Measurements from ENCODE around the gene BMP6. TPM values are rescaled to one million over a fixed set of nuclear protein-coding genes. Genes with fewer than 3 reads are reported as not detected.

Gene BMP6
- total RNA-seq, 4 donors from 2014 or later = 1.4 to 16.1 (median 6.0) TPM

DNA sequence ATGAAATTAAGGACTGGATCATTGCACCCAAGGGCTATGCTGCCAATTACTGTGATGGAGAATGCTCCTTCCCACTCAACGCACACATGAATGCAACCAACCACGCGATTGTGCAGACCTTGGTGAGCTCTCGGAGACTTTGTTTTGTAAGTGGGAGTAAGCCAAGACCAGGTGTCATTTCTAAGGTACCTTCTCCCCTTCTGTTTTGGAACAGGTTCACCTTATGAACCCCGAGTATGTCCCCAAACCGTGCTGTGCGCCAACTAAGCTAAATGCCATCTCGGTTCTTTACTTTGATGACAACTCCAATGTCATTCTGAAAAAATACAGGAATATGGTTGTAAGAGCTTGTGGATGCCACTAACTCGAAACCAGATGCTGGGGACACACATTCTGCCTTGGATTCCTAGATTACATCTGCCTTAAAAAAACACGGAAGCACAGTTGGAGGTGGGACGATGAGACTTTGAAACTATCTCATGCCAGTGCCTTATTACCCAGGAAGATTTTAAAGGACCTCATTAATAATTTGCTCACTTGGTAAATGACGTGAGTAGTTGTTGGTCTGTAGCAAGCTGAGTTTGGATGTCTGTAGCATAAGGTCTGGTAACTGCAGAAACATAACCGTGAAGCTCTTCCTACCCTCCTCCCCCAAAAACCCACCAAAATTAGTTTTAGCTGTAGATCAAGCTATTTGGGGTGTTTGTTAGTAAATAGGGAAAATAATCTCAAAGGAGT is 154.2 kb downstream of the BMP6 start:
- no peak overlapping the region for H3K27ac ChIP-seq
- no peaks in the 10 kb centered on the region for H3K9me3 ChIP-seq
- WGBS, 2 donors (ENCODE audit: low coverage in 1 of 2) = 83 to 93% methylated on average over 8 to 13 of the region's 13 CpGs
- no peak overlapping the region for H3K4me3 ChIP-seq
- H3K36me3 ChIP-seq = peaks cover 0 to 60% of the 10 kb centered on the region in 2 donors
- TF ChIP-seq POLR2A (IDR thresholded peaks at IDR 0.05) (no peak), POLR2AphosphoS5 (IDR thresholded peaks at IDR 0.05) (no peak), EP300 (IDR thresholded peaks at IDR 0.05) (no peak)
- H3K4me1 ChIP-seq = no peaks in the 10 kb centered on the region
- no peak for ATAC-seq
- no peaks in the 10 kb centered on the region for H3K27me3 ChIP-seq

GRCh38 chr6:7880718-7881107 is 154.8 kb downstream of the BMP6 start:
- Histone ChIP-seq H3K4me3 (no peak overlapping the region), H3K9me3 (no peaks in the 10 kb centered on the region), H3K27me3 (no peaks in the 10 kb centered on the region), H3K27ac (no peak overlapping the region), H3K36me3 (peaks cover 0 to 66% of the 10 kb centered on the region in 2 donors), H3K4me1 (no peaks in the 10 kb centered on the region)
- TF ChIP-seq POLR2A (IDR thresholded peaks at IDR 0.05) = no peak
- ATAC-seq = no peak
- WGBS, 2 donors (ENCODE audit: low coverage in 1 of 2) = 94% methylated on average over 9 of the region's 9 CpGs

DNA sequence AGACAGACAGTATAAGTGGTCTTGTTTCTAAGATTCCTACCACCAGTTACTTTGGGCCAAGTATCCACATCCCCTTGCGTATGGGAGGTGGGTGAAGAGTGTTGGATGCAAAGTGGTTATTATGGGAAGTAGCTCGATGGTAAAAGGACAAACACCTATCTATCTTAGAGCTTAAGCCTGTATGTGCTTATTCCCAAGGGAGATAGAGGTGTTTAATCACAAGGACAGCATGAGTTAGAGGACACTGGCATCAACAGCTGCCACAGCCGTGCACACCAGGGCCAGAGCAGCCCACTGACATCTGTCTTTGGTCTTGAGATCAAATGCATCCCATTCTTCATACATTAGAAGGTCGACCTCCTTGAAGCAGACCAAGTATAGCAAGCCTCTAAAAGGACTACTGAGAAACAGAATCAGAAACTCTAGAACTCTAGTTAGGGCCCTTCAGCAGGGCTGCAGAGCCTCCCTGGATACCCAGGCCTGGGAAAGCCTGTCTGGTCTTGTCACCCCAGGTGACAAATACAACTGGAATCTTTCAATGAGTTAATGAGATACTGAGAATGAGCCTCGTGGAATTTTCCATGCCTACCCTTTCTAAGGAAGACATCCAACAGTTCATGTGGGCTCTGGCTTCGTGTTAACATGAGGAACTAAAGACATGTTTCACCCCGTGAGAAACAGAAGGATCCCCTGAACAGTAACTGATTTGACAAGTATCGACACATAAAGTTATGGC is 156.0 kb downstream of the BMP6 start:
- no peaks in the 10 kb centered on the region for H3K4me1 ChIP-seq

DNA sequence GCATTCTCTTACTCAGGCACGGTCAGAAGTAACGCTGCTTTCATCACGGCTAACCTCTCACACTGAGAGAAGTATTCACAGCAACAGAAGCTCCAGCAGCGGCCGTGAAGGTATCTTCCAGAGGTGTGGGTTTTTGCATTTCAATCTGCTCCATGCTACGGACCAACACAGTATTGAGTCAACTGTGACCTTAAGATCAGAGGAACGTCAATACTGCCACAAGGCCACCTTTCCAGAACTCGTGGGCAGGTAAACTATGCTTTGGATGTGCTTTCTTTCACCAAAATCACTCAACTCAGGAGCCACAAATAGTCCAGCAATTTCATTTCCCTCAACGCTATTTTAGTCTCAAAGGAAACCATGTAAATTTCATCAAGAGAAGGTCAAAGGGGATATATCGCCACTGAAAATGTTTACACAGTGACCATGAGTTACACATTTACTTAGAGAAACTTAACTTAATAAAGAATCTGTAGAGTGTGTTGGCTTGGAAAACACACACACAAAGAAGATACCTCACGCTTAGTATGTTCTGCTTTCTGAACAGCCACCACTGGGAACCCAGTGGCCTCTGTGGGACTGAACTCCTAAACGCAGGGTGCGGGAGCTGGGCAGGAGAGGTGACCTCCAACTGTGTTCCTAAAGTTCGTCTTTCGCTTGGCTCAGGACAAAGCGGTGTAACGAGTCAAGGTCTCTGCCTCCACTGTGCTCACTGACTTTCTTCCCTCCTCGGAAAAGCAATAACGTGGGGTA is 156.8 kb downstream of the BMP6 start:
- H3K27me3 ChIP-seq = no peaks in the 10 kb centered on the region
- no peak for ATAC-seq
- TF ChIP-seq, protein P1, sequence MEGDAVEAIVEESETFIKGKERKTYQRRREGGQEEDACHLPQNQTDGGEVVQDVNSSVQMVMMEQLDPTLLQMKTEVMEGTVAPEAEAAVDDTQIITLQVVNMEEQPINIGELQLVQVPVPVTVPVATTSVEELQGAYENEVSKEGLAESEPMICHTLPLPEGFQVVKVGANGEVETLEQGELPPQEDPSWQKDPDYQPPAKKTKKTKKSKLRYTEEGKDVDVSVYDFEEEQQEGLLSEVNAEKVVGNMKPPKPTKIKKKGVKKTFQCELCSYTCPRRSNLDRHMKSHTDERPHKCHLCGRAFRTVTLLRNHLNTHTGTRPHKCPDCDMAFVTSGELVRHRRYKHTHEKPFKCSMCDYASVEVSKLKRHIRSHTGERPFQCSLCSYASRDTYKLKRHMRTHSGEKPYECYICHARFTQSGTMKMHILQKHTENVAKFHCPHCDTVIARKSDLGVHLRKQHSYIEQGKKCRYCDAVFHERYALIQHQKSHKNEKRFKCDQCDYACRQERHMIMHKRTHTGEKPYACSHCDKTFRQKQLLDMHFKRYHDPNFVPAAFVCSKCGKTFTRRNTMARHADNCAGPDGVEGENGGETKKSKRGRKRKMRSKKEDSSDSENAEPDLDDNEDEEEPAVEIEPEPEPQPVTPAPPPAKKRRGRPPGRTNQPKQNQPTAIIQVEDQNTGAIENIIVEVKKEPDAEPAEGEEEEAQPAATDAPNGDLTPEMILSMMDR (IDR thresholded peaks at IDR 0.05) = no peak
- TF ChIP-seq POLR2AphosphoS5 (IDR thresholded peaks at IDR 0.05) (no peak), POLR2A (IDR thresholded peaks at IDR 0.05) (no peak), EP300 (IDR thresholded peaks at IDR 0.05) (no peak)
- H3K4me1 ChIP-seq = no peaks in the 10 kb centered on the region
- H3K36me3 ChIP-seq = peaks cover 0 to 85% of the 10 kb centered on the region in 2 donors
- H3K27ac ChIP-seq = no peak overlapping the region
- H3K4me3 ChIP-seq = no peak overlapping the region
- no peaks in the 10 kb centered on the region for H3K9me3 ChIP-seq
- WGBS, 2 donors (ENCODE audit: low coverage in 1 of 2) = 88% methylated on average over 8 to 11 of the region's 19 CpGs

More for the DNA sequence above, 156.0 kb downstream of the BMP6 start:
- ATAC-seq = no peak
- WGBS, 2 donors (ENCODE audit: low coverage in 1 of 2) = 87 to 92% methylated on average over 5 to 6 of the region's 8 CpGs
- Histone ChIP-seq H3K27ac (no peak overlapping the region), H3K9me3 (no peaks in the 10 kb centered on the region), H3K27me3 (no peaks in the 10 kb centered on the region), H3K4me3 (no peak overlapping the region), H3K36me3 (peaks cover 0 to 78% of the 10 kb centered on the region in 2 donors)
- TF ChIP-seq, protein P1 (IDR thresholded peaks at IDR 0.05) = no peak
- no peak for TF ChIP-seq POLR2A (IDR thresholded peaks at IDR 0.05)
- TF ChIP-seq POLR2AphosphoS5 (IDR thresholded peaks at IDR 0.05) = no peak
- TF ChIP-seq EP300 (IDR thresholded peaks at IDR 0.05) = no peak

DNA sequence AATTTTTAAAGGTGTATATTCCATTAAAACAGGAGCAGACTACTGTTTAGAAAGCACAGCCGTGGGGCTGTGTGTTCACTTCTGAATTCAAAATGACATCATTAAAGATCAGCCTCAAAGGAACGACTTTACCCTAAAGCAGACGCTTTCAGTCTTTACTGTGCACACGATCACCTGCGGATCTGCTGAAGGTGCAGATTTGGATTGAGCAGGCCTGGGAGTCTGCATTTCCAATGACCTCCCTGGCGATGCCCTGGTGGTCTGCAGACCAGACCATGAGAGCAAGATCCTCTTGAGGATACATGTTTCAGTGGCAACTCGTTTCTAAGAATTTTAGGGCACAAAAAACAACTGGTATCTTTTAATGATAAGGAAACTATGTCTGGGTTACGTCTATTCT is 157.5 kb downstream of the BMP6 start:
- Histone ChIP-seq H3K9me3 (no peaks in the 10 kb centered on the region), H3K4me1 (no peaks in the 10 kb centered on the region), H3K4me3 (no peak overlapping the region), H3K36me3 (peaks cover 0 to 92% of the 10 kb centered on the region in 2 donors), H3K27me3 (no peaks in the 10 kb centered on the region), H3K27ac (no peak overlapping the region)
- ATAC-seq = no peak
- TF ChIP-seq POLR2AphosphoS5 (IDR thresholded peaks at IDR 0.05) (no peak), EP300 (IDR thresholded peaks at IDR 0.05) (no peak), POLR2A (IDR thresholded peaks at IDR 0.05) (no peak)
- TF ChIP-seq, protein P1 (IDR thresholded peaks at IDR 0.05) = no peak
- 83 to 89% methylated on average over 3 to 5 of the region's 8 CpGs for WGBS, 2 donors (ENCODE audit: low coverage in 1 of 2)
